DND-41 (cell line): ENCODE measurements around the gene SLC25A26.

Source experiments
- ATAC-seq: fragments of 200-7000 bp; cut with Tn5 transposase; 3 replicates; pipeline ENCODE4 v1.9.1; 2021; ENCODE audit warnings: low read depth; ENCODE audit not compliant: insufficient read depth
- DNase-seq: peaks from one replicate; pipeline ENCODE4 v3.0.0-alpha.2; 2020
- H2AFZ ChIP-seq: 2 replicates; pipeline ENCODE4 v1.6.0; 2012; ENCODE audit warnings: low read depth, low read length
- H3K27ac ChIP-seq: 2 replicates; pipeline ENCODE4 v1.5.1; 2012; ENCODE audit warnings: low read length, inconsistent platforms
- H3K27me3 ChIP-seq: fragments of 200-600 bp; sonication (generic); 2 replicates; pipeline ENCODE4 v1.6.0; 2012; ENCODE audit warnings: low read length, mild to moderate bottlenecking, inconsistent platforms; ENCODE audit not compliant: insufficient read depth, poor library complexity
- H3K36me3 ChIP-seq: 2 replicates; pipeline ENCODE4 v1.5.1; 2012; ENCODE audit warnings: low read length, inconsistent platforms; ENCODE audit not compliant: insufficient read depth
- H3K4me1 ChIP-seq: 2 replicates; pipeline ENCODE4 v1.5.1; 2012; ENCODE audit warnings: mild to moderate bottlenecking, low read length; ENCODE audit not compliant: insufficient read depth
- H3K4me2 ChIP-seq: 2 replicates; pipeline ENCODE4 v1.6.0; 2012; ENCODE audit warnings: mild to moderate bottlenecking, moderate library complexity, low read length, inconsistent platforms; ENCODE audit not compliant: insufficient read depth
- H3K4me3 ChIP-seq, 2 experiments: fragments of 200-600 bp in 1 of 2; shearing (Covaris generic) in 1 of 2; 2 replicates each; pipeline ENCODE4 v1.5.1; 2012 to 2016; ENCODE audit warnings: inconsistent platforms in 2 of 2, low read length in 2 of 2, mild to moderate bottlenecking in 2 of 2, low read depth in 1 of 2, moderate library complexity in 1 of 2
- H3K79me2 ChIP-seq: 2 replicates; pipeline ENCODE4 v1.6.0; 2012; ENCODE audit warnings: low read length, inconsistent platforms; ENCODE audit not compliant: insufficient read depth
- H3K9ac ChIP-seq: 2 replicates; pipeline ENCODE4 v1.6.0; 2012; ENCODE audit warnings: low read depth, mild to moderate bottlenecking, inconsistent platforms, low read length, moderate library complexity
- H3K9me3 ChIP-seq: 2 replicates; pipeline ENCODE4 v1.5.1; 2012; ENCODE audit warnings: low read length, moderate library complexity, mild to moderate bottlenecking, inconsistent platforms; ENCODE audit not compliant: insufficient read depth, severe bottlenecking
- H4K20me1 ChIP-seq: 2 replicates; pipeline ENCODE4 v1.6.0; 2012; ENCODE audit warnings: low read length; ENCODE audit not compliant: insufficient read depth
- EZH2 ChIP-seq: IDR thresholded peaks from 3 replicates; pipeline ENCODE4 v1.6.1; 2012; ENCODE audit warnings: borderline replicate concordance, low read depth, mild to moderate bottlenecking, moderate library complexity, low read length, inconsistent platforms; ENCODE audit not compliant: severe bottlenecking
- TF ChIP-seq, protein P1 (sequence below): IDR thresholded peaks from 2 replicates; pipeline ENCODE4 v1.5.1; 2012; ENCODE audit warnings: borderline replicate concordance, low read length, moderate library complexity, mild to moderate bottlenecking; ENCODE audit not compliant: poor library complexity, severe bottlenecking; ENCODE audit errors: extremely low read depth

The SLC25A26 gene

DNA sequence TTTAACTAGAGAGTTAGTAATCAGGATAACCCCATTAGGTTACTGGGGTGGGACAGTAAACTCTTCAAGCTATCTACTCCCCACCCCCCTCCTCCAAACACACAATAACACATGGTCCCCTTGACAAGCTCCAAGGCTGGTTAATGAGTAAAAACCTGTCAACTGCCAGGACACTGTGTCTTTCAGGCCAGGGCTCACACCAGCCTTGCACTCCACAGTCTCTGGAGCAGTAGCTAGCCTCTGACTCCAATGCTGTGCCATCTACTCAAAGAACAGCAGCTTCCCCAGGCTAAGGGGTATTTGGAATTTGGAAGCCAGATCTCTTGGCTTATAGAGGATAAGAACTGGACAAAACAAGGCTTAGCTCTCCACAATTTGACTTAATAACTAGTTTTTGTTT is 164.3 kb downstream of the SLC25A26 start:
- Histone ChIP-seq H3K27ac (no peak overlapping the region), H4K20me1 (peaks cover 2% of the 10 kb centered on the region; the same call in 1 of the 2 replicates), H2AFZ (no peak overlapping the region), H3K4me3 (no peak overlapping the region), H3K9me3 (peaks cover 1% of the 10 kb centered on the region), H3K36me3 (peaks cover 73% of the 10 kb centered on the region), H3K4me2 (no peak overlapping the region), H3K27me3 (no peaks in the 10 kb centered on the region), H3K4me1 (no peaks in the 10 kb centered on the region), H3K9ac (no peak overlapping the region), H3K79me2 (no peaks in the 10 kb centered on the region)
- no peak for TF ChIP-seq EZH2
- TF ChIP-seq, protein P1, sequence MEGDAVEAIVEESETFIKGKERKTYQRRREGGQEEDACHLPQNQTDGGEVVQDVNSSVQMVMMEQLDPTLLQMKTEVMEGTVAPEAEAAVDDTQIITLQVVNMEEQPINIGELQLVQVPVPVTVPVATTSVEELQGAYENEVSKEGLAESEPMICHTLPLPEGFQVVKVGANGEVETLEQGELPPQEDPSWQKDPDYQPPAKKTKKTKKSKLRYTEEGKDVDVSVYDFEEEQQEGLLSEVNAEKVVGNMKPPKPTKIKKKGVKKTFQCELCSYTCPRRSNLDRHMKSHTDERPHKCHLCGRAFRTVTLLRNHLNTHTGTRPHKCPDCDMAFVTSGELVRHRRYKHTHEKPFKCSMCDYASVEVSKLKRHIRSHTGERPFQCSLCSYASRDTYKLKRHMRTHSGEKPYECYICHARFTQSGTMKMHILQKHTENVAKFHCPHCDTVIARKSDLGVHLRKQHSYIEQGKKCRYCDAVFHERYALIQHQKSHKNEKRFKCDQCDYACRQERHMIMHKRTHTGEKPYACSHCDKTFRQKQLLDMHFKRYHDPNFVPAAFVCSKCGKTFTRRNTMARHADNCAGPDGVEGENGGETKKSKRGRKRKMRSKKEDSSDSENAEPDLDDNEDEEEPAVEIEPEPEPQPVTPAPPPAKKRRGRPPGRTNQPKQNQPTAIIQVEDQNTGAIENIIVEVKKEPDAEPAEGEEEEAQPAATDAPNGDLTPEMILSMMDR: no peak
- ATAC-seq: no peak
- DNase-seq: no peak

DNA sequence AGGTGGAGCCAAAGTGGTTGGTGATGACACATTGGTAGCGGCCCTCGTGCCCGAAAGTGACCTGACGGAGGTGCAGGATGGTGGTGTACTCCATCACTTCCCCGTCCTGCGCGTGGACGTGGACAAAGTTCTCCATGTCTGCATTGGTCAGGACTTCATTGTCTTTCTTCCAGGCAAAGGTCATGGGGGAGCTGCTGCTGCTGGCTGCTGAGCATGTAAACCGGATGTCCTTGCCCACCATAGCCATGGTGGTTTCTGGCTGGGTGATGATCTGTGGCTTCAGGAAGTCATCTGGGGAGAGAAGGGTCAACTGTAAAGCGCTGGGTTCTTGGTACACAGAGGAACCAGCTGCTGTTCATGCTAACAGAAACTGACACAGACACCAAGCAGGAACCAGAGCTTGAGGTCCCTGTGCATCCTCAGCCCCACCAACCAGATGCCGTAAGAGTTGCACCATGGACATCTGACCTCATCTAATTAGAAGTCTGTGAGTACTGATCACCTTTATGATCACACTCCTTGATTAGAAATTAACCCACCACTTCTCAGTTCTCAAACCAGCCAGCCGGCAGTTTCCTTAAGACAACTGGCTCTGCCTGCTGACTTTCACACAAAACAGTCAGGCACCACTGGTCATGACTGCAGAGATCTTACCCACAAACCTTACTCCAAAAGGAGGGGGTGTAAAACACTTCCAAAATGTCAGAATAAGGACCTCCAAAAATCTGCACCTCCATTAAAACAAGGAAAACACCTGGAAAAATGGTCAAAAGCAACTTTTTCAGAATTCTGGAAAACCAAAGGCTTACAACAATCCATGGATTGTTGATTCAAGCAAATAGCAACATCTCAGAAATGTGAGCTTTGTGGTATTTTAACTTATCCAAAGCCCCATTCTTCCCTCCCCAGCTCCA is 165.5 kb downstream of the SLC25A26 start:
- Histone ChIP-seq H3K36me3 (peaks cover 61% of the 10 kb centered on the region), H3K9ac (no peak overlapping the region), H3K4me2 (no peak overlapping the region), H2AFZ (no peak overlapping the region), H3K79me2 (no peaks in the 10 kb centered on the region), H3K27me3 (no peaks in the 10 kb centered on the region), H3K4me3 (no peak overlapping the region), H3K4me1 (no peaks in the 10 kb centered on the region), H3K27ac (no peak overlapping the region), H3K9me3 (peaks cover 1% of the 10 kb centered on the region), H4K20me1 (peaks cover 2% of the 10 kb centered on the region; the same call in 1 of the 2 replicates)
- DNase-seq: no peak
- TF ChIP-seq, protein P1: no peak
- ATAC-seq: no peak

DNA sequence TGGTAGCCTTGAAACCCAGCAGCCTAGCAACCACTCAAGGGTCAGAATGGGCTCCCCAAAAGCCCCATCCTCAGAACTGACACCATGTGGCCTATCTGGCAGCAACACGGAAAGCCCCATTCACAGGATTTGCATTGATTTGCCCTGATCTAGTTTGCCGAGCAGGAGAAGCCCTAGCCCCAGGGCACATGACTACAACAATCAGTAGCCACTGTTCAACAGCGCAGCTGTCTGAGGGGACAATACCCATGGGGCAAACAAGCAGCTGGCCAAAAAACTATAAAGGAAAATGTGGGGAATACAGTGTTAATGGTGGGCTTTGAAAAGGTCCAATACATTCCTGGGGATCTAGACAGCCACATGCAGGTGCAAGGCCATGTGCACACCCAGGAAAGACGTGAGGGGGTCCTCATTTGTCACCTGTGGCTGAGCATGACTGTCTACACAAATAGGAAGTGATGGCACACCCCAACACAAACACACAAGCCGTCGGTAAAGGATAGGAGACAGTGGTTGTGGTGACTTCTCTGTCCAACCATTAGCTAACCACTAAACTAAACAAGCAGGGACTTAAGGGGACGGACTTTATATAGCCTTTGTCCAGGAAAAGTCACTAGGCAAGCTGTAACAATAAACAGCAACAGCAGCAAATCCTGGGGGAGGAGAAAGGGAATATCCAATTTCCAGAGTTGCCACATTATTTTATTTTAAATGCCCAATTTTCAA is 166.3 kb downstream of the SLC25A26 start:
- no peaks in the 10 kb centered on the region for H3K4me1 ChIP-seq
- no peak overlapping the region for H3K9ac ChIP-seq
- H4K20me1 ChIP-seq: peaks cover 2% of the 10 kb centered on the region; the same call in 1 of the 2 replicates
- peaks cover 1% of the 10 kb centered on the region for H3K9me3 ChIP-seq
- TF ChIP-seq, protein P1: no peak
- TF ChIP-seq EZH2: no peak
- no peak overlapping the region for H2AFZ ChIP-seq
- ATAC-seq: no peak
- no peak overlapping the region for H3K27ac ChIP-seq
- H3K4me3 ChIP-seq: no peak overlapping the region
- no peaks in the 10 kb centered on the region for H3K79me2 ChIP-seq
- peaks cover 52% of the 10 kb centered on the region for H3K36me3 ChIP-seq
- no peak for DNase-seq
- H3K27me3 ChIP-seq: no peaks in the 10 kb centered on the region
- H3K4me2 ChIP-seq: no peak overlapping the region
